MM.1S (cell line): ENCODE measurements around the gene MTO1.

Experiments used
- DNase-seq: peaks from one replicate; pipeline ENCODE4 v3.0.0-alpha.2; 2015
- H2AFZ ChIP-seq: fragments of 300-600 bp; sonication (generic); 2 replicates; pipeline ENCODE4 v1.6.0; 2016; ENCODE audit warnings: antibody characterized with exemption, low read length
- H3F3A ChIP-seq: fragments of 300-600 bp; sonication (generic); 2 replicates; pipeline ENCODE4 v1.6.1; 2016; ENCODE audit warnings: mild to moderate bottlenecking, antibody characterized with exemption, low read length, moderate library complexity, mixed read lengths; ENCODE audit not compliant: insufficient read depth
- H3K27ac ChIP-seq: fragments of 300-600 bp; sonication (generic); 2 replicates; pipeline ENCODE4 v1.5.1; 2016; ENCODE audit warnings: mild to moderate bottlenecking, low read length
- H3K27me3 ChIP-seq: fragments of 300-600 bp; sonication (generic); replicated peaks from 2 replicates; pipeline ENCODE4 v1.6.0; 2016; ENCODE audit warnings: low read length; ENCODE audit not compliant: insufficient read depth
- H3K36me3 ChIP-seq: fragments of 300-600 bp; sonication (generic); replicated peaks from 2 replicates; pipeline ENCODE4 v1.6.1; 2016; ENCODE audit warnings: mild to moderate bottlenecking, low read length, mixed read lengths; ENCODE audit not compliant: insufficient read depth
- H3K4me1 ChIP-seq: fragments of 300-600 bp; sonication (generic); 2 replicates; pipeline ENCODE4 v1.6.1; 2016; ENCODE audit warnings: low read length, mixed read lengths
- H3K4me2 ChIP-seq: fragments of 300-600 bp; sonication (generic); 2 replicates; pipeline ENCODE4 v1.6.0; 2016; ENCODE audit warnings: low read depth, low read length
- H3K4me3 ChIP-seq: fragments of 300-600 bp; sonication (generic); 2 replicates; pipeline ENCODE4 v1.5.1; 2016; ENCODE audit warnings: low read length, mixed read lengths
- H3K79me2 ChIP-seq: fragments of 300-600 bp; sonication (generic); 2 replicates; pipeline ENCODE4 v1.6.1; 2016; ENCODE audit warnings: mixed run types, low read length, mixed read lengths
- H3K9ac ChIP-seq: fragments of 300-600 bp; sonication (generic); 2 replicates; pipeline ENCODE4 v1.6.1; 2016; ENCODE audit warnings: low read length, mixed read lengths
- H3K9me2 ChIP-seq: fragments of 300-600 bp; sonication (generic); replicated peaks from 2 replicates; pipeline ENCODE4 v1.6.1; 2016; ENCODE audit warnings: mild to moderate bottlenecking, low read length, mixed read lengths; ENCODE audit not compliant: insufficient read depth
- H3K9me3 ChIP-seq: fragments of 300-600 bp; sonication (generic); replicated peaks from 2 replicates; pipeline ENCODE4 v1.6.1; 2016; ENCODE audit warnings: mild to moderate bottlenecking, low read length, mixed read lengths; ENCODE audit not compliant: insufficient read depth
- H4K20me1 ChIP-seq: fragments of 300-600 bp; sonication (generic); 2 replicates; pipeline ENCODE4 v1.6.1; 2016; ENCODE audit warnings: mild to moderate bottlenecking, low read length, moderate library complexity, mixed read lengths; ENCODE audit not compliant: insufficient read depth
- CTCF ChIP-seq: fragments of 300-600 bp; sonication (generic); IDR thresholded peaks from 2 replicates; pipeline ENCODE4 v1.5.1; 2016; ENCODE audit warnings: antibody characterized with exemption, low read length, mixed read lengths
- EZH2 ChIP-seq: fragments of 300-600 bp; sonication (generic); optimal IDR thresholded peaks from 2 replicates; pipeline ENCODE3; 2017; ENCODE audit warnings: low read depth, mild to moderate bottlenecking, antibody characterized with exemption, low read length, mixed read lengths
- EZH2phosphoT487 ChIP-seq: fragments of 300-600 bp; sonication (generic); IDR thresholded peaks from 2 replicates; pipeline ENCODE4 v1.6.1; 2018; ENCODE audit warnings: antibody characterized with exemption, low read length

MTO1 gene

GRCh38 chr6:73487473-73487872 is 25.9 kb downstream of the MTO1 start:
- Histone ChIP-seq H4K20me1 (no peaks in the 10 kb centered on the region), H3K79me2 (peaks cover 18% of the 10 kb centered on the region), H3K4me1 (no peaks in the 10 kb centered on the region), H3K36me3 (peaks cover 4% of the 10 kb centered on the region), H3K4me2 (no peak overlapping the region), H3K27ac (no peak overlapping the region), H3K27me3 (no peaks in the 10 kb centered on the region), H3K9ac (no peak overlapping the region), H3F3A (no peaks in the 10 kb centered on the region), H3K4me3 (no peak overlapping the region), H3K9me3 (no peaks in the 10 kb centered on the region), H2AFZ (no peak overlapping the region), H3K9me2 (no peaks in the 10 kb centered on the region)
- TF ChIP-seq CTCF: no peak
- no peak for TF ChIP-seq EZH2
- TF ChIP-seq EZH2phosphoT487: no peak
- no peak for DNase-seq

- Histone ChIP-seq H3K27me3 (no peaks in the 10 kb centered on the region), H3K9me2 (no peaks in the 10 kb centered on the region), H3K9me3 (no peaks in the 10 kb centered on the region), H4K20me1 (no peaks in the 10 kb centered on the region), H3K4me3 (no peak overlapping the region), H3K79me2 (peaks cover 18% of the 10 kb centered on the region), H3K27ac (no peak overlapping the region), H2AFZ (no peak overlapping the region), H3K4me2 (no peak overlapping the region), H3F3A (no peaks in the 10 kb centered on the region), H3K36me3 (no peaks in the 10 kb centered on the region; the same call in 1 of the 2 replicates), H3K4me1 (no peaks in the 10 kb centered on the region), H3K9ac (no peak overlapping the region)
- DNase-seq: no peak
- TF ChIP-seq EZH2 (no peak), EZH2phosphoT487 (no peak), CTCF (no peak)
Measured at GRCh38 chr6:73491377-73491776, 29.8 kb downstream of the MTO1 start.

- H3K36me3 ChIP-seq: peaks cover 3% of the 10 kb centered on the region; the same call in 1 of the 2 replicates
- H4K20me1 ChIP-seq: no peaks in the 10 kb centered on the region
Measured at GRCh38 chr6:73497915-73498314, 36.4 kb downstream of the MTO1 start.

More at GRCh38 chr6:73497915-73498314, 36.4 kb downstream of the MTO1 start:
- no peaks in the 10 kb centered on the region for H3F3A ChIP-seq
- DNase-seq: no peak
- no peak overlapping the region for H2AFZ ChIP-seq
- H3K4me2 ChIP-seq: no peak overlapping the region
- H3K9me2 ChIP-seq: no peaks in the 10 kb centered on the region
- H3K4me3 ChIP-seq: no peak overlapping the region
- H3K9ac ChIP-seq: no peak overlapping the region
- H3K79me2 ChIP-seq: no peaks in the 10 kb centered on the region
- no peaks in the 10 kb centered on the region for H3K9me3 ChIP-seq
- no peaks in the 10 kb centered on the region for H3K27me3 ChIP-seq
- H3K4me1 ChIP-seq: no peaks in the 10 kb centered on the region
- TF ChIP-seq EZH2phosphoT487 (no peak), EZH2 (no peak), CTCF (no peak)
- no peak overlapping the region for H3K27ac ChIP-seq
